Measurements from ENCODE around the gene EGFL6.
"Not testable (repeated sequence)": the region's sequence is repeated elsewhere in the genome, so short reads cannot be mapped to it uniquely, and the experiment has no call there.

The EGFL6 gene

GRCh38 chrX:13652850-13653693 lies 83.7 kb downstream of the EGFL6 start, which contains the start of gene TCEANC:
TCEANC (plus strand) TSS chrX:13653141; CDS start chrX:13662509, 9,368 bp downstream.
- DNase-seq (ENCODE audit: low read depth) = peak; percentile 78

GRCh38 chrX:13654116-13654515 lies 84.7 kb downstream of the EGFL6 start:
- no peak for DNase-seq (ENCODE audit: low read depth)

GRCh38 chrX:13655674-13656073 lies 86.3 kb downstream of the EGFL6 start:
- DNase-seq (ENCODE audit: low read depth) = no peak

- no peak for DNase-seq (ENCODE audit: low read depth)
These were observed 89.2 kb downstream of the EGFL6 start for GRCh38 chrX:13658602-13659001.

GRCh38 chrX:13659063-13659462 lies 89.7 kb downstream of the EGFL6 start:
- no peak for DNase-seq (ENCODE audit: low read depth)

GRCh38 chrX:13661735-13662288 lies 92.4 kb downstream of the EGFL6 start:
- DNase-seq (ENCODE audit: low read depth) = no peak

GRCh38 chrX:13662355-13662791 lies 93.0 kb downstream of the EGFL6 start:
- no peak for DNase-seq (ENCODE audit: low read depth)

- no peak for DNase-seq (ENCODE audit: low read depth)
These were observed 94.6 kb downstream of the EGFL6 start for GRCh38 chrX:13664020-13664419.

- DNase-seq (ENCODE audit: low read depth) = no peak
These were observed 97.4 kb downstream of the EGFL6 start for GRCh38 chrX:13666836-13667235.

- no peak for DNase-seq (ENCODE audit: low read depth)
These were observed 98.5 kb downstream of the EGFL6 start for GRCh38 chrX:13667919-13668318.

GRCh38 chrX:13669246-13669737 lies 99.9 kb downstream of the EGFL6 start:
- no peak for DNase-seq (ENCODE audit: low read depth)

- DNase-seq (ENCODE audit: low read depth) = not testable (repeated sequence)
These were observed 100.4 kb downstream of the EGFL6 start for GRCh38 chrX:13669755-13670154.

- no peak for DNase-seq (ENCODE audit: low read depth)
These were observed 100.8 kb downstream of the EGFL6 start for GRCh38 chrX:13670197-13670596.

- no peak for DNase-seq (ENCODE audit: low read depth)
These were observed 103.6 kb downstream of the EGFL6 start for GRCh38 chrX:13673016-13673415.

GRCh38 chrX:13676885-13677284 lies 107.5 kb downstream of the EGFL6 start:
- no peak for DNase-seq (ENCODE audit: low read depth)

- not testable (repeated sequence) for DNase-seq (ENCODE audit: low read depth)
These were observed 110.3 kb downstream of the EGFL6 start for GRCh38 chrX:13679700-13680099.

GRCh38 chrX:13681595-13681994 lies 112.2 kb downstream of the EGFL6 start:
- no peak for DNase-seq (ENCODE audit: low read depth)
